NCI-H510A treated with DMSO at 0.1 percent for 48 hours (cell line): ENCODE results near the gene LPAR1.
"Not testable (repeated sequence)": the region's sequence is repeated elsewhere in the genome, so short reads cannot be mapped to it uniquely, and the experiment has no call there.

Source experiments
- DNase-seq: peaks from one replicate; lab custom pipeline; 2025; lab: John Stamatoyannopoulos, UW

LPAR1 gene

GRCh38 chr9:110872920-110873319 is 165.3 kb downstream of the LPAR1 start:
- DNase-seq = no peak

DNA sequence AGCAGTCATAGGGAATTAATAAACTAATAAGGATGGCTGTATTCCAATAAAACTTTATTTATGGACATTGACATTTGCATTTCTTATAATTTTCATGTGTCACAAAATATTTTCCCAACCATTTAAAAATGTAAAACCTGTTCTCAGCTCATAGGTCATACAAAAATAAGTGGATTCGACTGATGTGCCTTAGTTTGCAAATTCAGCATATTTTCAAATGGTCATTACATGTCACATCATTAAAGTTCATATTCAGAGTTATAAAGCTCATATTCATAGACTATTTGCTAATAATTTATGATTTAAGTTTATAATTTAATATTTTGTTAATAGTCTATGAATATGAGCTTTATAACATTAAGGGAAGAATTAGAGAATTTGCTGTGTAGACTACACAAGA is 166.5 kb downstream of the LPAR1 start:
- no peak for DNase-seq

GRCh38 chr9:110869931-110870330 is 168.3 kb downstream of the LPAR1 start:
- DNase-seq = no peak

DNA sequence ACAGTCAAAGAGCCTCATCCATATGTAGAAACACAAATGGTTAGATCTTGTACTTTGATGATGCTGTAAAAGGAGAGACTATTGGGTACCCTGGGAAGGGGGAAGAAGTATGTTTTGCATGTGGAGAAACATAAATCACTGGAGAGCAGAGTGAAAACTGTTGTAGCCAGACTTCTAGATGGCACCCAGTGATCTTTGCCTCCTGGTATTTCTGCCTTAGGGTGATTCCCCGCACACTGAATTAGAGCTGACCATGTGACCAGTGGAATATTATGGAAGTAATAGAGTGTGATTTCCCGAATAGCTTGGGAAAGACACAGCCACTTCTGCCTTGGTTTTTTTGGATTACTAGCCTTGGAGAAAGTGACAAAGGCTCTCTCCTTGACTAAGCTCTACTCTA is 174.3 kb downstream of the LPAR1 start:
- DNase-seq = no peak

DNA sequence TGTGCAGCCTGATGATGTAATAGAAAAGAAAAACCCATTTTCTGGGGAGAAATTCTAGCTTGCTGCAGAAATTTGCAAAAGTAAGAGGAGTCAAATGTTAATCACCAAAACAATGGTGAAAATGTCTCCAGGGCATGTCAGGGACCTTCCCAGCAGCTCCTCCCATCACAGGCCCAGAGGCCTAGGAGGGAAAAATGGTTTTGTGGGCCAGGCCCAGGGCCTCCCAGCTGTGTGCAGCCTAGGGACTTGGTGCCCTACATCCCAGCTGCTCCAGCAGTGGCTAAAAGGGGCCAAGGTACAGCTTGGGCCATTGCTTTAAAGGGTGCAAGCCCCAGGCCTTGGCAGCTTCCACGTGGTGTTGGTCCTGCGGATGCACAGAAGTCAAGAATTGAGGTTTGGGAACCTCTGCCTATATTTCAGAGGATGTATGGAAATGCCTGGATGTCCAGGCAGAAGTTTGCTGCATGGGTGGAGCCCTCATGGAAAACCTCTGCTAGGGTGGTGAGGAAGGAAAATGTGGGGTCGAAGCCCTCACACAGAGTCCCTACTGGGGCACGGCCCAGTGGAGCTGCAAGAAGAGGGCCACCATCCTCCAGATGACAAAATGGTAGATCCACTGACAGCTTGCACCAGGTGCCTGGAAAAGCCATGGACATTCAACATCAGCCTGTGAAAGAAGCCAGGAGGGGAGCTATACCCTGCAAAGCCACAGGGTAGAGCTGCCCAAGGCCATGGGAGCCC is 176.7 kb downstream of the LPAR1 start:
- not testable (repeated sequence) for DNase-seq

DNA sequence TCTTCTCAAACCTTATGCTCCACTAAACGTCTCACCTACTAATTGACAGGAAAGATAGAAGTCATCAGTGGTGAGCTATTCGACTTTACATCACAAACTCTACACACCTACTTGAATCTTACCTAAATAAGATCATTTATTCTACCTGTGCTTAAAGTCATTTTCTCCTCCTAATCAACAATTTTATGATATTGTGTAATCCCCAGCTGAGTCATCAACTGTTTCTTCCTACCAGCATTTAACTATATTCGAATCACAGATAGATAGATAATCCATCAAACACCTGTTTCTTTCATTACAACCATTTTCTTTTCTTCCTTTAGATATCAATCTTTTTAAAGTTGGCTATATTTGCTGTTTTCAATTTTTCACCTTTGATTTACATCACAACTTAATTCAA is 181.5 kb downstream of the LPAR1 start:
- DNase-seq = no peak

- no peak for DNase-seq
Measured at GRCh38 chr9:110850401-110851135, 187.7 kb downstream of the LPAR1 start.

- no peak for DNase-seq
Measured at GRCh38 chr9:110847671-110848070, 190.6 kb downstream of the LPAR1 start.

- no peak for DNase-seq
Measured at GRCh38 chr9:110846215-110846614, 192.1 kb downstream of the LPAR1 start.

DNA sequence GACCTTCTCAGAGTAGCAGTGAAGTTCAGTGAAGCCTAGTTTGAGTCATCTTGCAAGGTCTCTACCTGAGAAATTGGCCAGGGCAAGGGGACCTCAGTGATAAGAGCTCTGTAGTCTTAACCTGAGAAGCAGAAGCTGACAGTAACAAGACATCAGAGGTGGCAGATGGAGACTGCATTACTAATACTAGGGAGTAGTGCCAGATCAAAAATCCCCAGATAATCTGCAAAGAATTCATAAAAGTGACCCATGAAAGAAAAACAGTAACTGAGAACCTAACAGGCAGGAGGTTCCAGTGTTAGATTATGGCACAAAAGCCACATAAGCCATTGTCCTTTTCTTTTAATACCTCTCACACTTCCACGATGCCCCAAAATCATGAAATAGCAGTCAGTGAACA is 194.1 kb downstream of the LPAR1 start:
- DNase-seq = no peak

GRCh38 chr9:110842986-110843385 is 195.3 kb downstream of the LPAR1 start:
- no peak for DNase-seq

DNA sequence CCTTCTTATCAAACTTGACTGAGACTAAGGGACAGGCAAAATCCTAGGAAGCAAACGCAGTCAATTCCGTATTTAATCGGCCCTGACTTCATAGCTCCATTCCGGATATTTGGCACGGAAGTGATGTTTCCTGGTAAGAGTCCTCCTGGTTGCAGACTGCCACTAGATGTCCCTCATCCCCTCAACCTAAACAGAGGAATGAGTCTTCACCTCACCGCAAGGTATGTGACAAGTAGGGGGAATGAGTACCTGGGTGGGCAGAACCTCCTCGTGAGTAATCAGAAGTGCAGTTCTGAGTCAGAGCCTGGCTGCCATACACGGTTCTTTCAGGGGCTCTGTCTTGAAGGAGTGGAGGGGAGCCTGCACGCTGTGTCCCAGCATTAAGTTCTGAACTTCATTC is 196.1 kb downstream of the LPAR1 start:
- DNase-seq = no peak

DNA sequence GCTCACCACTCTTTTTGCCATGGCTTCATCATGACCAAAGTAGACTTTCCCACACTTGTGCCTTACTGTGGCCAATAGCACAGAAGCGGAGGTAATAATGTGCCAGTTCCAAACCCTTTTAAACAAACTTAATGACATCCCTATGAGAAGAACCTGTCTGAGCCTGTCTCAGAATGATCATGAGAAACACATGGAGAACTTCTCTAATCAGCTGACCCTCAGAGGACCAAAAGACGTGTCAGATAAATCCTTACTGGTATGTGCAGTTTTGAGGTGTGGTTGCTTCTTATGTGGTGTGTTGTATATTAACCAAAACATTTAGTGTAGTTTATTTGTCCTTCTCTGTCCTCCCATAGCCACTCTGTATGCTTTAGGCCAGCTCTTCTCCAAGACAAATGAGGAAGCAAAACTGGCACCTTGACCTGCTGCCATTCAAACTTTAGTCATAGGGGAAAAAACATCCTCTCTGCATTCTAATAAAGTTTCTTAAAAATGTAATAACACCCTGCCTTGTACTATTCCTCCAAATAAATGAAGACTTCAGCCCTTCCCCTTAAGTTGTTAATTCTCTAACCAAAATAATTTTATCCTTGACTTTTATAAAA is 200.8 kb downstream of the LPAR1 start:
- no peak for DNase-seq

DNA sequence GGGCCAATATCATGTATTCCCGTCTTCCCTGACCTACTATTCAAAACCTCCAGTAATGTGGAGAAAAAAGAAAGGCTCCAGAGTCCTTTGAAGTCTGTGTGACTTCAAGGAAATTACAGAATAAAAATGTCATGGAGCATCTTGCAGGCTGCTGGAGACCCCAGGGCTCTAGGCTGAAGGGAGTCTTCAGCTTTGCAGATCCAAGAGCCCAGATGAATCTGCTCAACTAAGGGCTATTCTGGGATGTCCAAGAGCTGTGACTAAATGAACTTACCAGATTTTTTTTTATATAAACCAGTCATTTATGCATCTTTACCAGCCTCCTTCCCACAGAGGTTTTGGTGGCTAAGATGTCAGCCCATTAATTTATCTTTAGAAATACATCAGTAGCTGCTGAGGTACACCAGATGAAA is 202.4 kb downstream of the LPAR1 start:
- DNase-seq = no peak

DNA sequence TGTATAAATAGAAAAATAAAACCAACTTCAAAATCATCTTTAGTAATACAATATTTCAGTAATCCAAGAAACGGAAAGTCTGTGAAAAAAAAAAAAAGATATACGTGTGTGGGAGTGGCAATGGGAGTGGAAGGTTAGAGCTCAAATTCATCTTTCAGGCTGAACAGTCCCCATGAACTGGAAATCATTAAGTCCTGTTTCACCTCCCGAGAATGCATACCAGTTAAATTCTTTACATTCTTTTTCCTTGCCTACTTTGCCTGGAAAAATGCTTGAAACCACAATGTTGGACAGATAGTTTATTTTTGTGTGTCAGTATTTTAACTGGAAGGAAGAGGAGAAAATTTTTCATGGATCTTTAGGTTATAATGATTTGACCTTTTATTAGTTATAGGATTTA is 202.9 kb downstream of the LPAR1 start:
- no peak for DNase-seq

DNA sequence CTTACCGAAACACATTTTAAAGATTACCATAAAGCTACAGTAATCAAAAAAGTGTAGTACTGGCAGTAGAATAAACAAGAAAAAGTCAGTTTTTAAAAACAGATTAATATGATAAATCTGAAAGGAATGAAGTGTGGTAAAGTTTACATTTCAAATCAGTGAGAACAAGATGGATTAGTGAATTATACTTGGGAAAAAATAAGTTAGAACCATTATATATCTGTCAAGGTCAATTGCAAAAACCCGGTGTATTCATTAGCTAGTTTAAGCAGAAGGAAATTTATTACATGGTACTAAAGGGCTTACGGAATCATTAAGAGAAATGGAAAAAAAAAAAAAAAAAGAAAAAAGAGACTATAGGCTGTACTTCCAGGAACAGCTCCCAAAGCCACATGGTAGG is 205.3 kb downstream of the LPAR1 start:
- DNase-seq = no peak

DNA sequence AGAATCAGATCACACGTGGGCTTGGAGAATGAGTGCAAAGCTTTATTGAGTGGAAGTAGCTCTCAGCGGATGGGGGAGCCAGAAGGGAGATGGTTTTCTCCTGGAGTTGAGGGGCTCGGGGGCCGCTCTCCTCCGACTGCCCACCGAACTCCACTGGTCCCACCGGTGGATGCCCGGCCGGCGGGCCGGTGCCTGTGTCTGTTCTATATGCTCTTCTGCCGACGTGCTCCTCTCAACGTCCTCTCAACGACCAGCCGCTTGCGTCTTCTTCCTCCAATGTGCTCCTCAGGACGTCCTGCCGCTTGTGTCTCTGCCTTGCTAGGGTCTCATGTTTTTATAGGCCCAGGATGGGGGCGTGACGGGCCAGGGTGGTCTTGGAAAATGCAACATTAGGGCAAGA is 207.8 kb downstream of the LPAR1 start:
- no peak for DNase-seq

DNA sequence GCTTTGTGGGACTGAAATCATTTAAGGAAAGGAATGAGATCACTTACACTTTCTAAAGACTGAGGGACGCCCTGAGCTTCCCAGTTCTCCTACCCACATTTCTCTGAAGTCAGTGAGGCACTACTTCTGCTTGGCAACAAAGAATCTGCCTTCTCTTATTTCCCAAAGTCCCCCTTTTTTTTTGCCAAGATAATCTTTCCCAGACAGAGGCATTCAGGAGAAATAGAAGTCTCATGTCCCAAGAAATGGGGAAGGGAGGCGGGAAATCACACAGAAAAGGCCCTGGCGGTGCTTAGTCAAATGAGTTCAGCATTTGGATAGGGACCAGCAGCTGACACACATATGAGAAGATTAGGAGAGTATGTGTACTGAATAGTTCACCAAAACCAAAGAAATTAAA is 210.0 kb downstream of the LPAR1 start:
- DNase-seq = no peak

GRCh38 chr9:110826400-110826799 is 211.9 kb downstream of the LPAR1 start:
- not testable (repeated sequence) for DNase-seq

- no peak for DNase-seq
Measured at GRCh38 chr9:110825950-110826349, 212.3 kb downstream of the LPAR1 start.

- not testable (repeated sequence) for DNase-seq
Measured at GRCh38 chr9:110825129-110825528, 213.1 kb downstream of the LPAR1 start.
